Measurements from ENCODE around the gene SLC24A4. TPM values are rescaled to one million over a fixed set of nuclear protein-coding genes. Genes with fewer than 3 reads are reported as not detected.

SLC24A4 gene
- total RNA-seq, 3 donors from 2014 or later (not counting 1 experiment from before 2014, with no cell fraction given): 1.1 to 3.2 (median 2.1) TPM

DNA sequence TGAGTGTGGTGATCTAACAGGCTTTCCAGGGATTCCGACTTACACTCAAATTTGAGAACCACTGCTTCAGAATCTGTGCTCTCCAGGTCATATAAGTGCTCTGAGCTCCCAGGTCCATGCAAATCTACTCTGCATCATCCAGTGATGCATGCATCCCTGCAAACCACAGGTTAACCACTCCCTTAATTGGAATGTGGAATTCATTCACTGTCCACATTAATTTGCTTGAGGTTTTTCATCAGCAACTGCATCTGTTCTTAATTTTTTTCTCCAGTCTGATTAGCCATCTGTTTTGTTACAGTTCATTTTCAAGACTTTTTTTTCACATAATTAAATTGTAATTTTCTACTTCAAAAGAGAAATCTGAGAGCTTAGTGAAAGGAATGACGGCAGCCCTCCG lies 147.2 kb downstream of the SLC24A4 start:
- DNase-seq (no peak), ATAC-seq (no peak)
- Histone ChIP-seq H3K27ac (ENCODE audit: low read length) (no peak overlapping the region), H3K9me3 (ENCODE audit: control insufficient read depth, insufficient read depth, low read length) (peaks cover 7% of the 10 kb centered on the region), H3K36me3 (ENCODE audit: control insufficient read depth, insufficient read depth, low read length) (no peaks in the 10 kb centered on the region), H3K4me1 (ENCODE audit: control insufficient read depth, insufficient read depth, low read length) (peaks cover 3% of the 10 kb centered on the region), H3K27me3 (ENCODE audit: control insufficient read depth, insufficient read depth, low read length) (no peaks in the 10 kb centered on the region), H3K4me3 (ENCODE audit: low read length) (no peak overlapping the region)
- H3K4me1 Mint-ChIP-seq: peaks cover 0 to 9% of the 10 kb centered on the region in 2 donors
- H3K4me3 Mint-ChIP-seq: no peak overlapping the region
- intact Hi-C loops (cut with micrococcal nuclease): no loop called here
- H3K9me3 Mint-ChIP-seq: peaks cover 0 to 3% of the 10 kb centered on the region in 2 donors
- H3K36me3 Mint-ChIP-seq: peaks cover 7% of the 10 kb centered on the region
- H3K27ac Mint-ChIP-seq: no peak overlapping the region
- H3K27me3 Mint-ChIP-seq (ENCODE audit: low read depth in 2 of 2): no peaks in the 10 kb centered on the region
- 95% methylated on average over 1 of the region's 3 CpGs for WGBS (ENCODE audit: insufficient coverage)
- TF ChIP-seq, protein P1, sequence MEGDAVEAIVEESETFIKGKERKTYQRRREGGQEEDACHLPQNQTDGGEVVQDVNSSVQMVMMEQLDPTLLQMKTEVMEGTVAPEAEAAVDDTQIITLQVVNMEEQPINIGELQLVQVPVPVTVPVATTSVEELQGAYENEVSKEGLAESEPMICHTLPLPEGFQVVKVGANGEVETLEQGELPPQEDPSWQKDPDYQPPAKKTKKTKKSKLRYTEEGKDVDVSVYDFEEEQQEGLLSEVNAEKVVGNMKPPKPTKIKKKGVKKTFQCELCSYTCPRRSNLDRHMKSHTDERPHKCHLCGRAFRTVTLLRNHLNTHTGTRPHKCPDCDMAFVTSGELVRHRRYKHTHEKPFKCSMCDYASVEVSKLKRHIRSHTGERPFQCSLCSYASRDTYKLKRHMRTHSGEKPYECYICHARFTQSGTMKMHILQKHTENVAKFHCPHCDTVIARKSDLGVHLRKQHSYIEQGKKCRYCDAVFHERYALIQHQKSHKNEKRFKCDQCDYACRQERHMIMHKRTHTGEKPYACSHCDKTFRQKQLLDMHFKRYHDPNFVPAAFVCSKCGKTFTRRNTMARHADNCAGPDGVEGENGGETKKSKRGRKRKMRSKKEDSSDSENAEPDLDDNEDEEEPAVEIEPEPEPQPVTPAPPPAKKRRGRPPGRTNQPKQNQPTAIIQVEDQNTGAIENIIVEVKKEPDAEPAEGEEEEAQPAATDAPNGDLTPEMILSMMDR (IDR thresholded peaks at IDR 0.05): no peak

DNA sequence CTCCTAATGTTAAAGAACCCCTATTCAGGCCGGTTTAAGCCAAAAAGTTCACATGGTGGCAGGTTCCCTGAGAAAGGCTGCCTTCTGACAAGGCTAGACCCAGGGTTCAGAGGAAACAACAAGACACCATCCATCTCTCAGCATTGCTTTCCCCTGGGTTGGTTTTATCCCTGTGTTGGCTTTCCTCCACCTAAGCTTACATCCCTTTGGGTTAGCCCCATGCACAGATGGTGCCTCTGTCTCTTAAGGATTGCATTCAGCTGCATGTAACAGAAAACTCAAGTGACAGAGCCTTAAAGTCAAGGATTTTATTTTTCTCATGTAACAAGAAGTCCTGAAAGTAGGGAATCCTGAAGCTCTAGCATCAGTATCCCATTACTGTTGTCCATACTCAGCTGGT lies 147.8 kb downstream of the SLC24A4 start:
- peaks cover 7% of the 10 kb centered on the region for H3K36me3 Mint-ChIP-seq
- Histone ChIP-seq H3K27ac (ENCODE audit: low read length) (no peak overlapping the region), H3K4me3 (ENCODE audit: low read length) (no peak overlapping the region), H3K9me3 (ENCODE audit: control insufficient read depth, insufficient read depth, low read length) (peaks cover 7% of the 10 kb centered on the region), H3K27me3 (ENCODE audit: control insufficient read depth, insufficient read depth, low read length) (no peaks in the 10 kb centered on the region), H3K36me3 (ENCODE audit: control insufficient read depth, insufficient read depth, low read length) (no peaks in the 10 kb centered on the region), H3K4me1 (ENCODE audit: control insufficient read depth, insufficient read depth, low read length) (peaks cover 3% of the 10 kb centered on the region)
- intact Hi-C loops (cut with micrococcal nuclease): no loop called here
- no peak for ATAC-seq
- H3K9me3 Mint-ChIP-seq: peaks cover 0 to 3% of the 10 kb centered on the region in 2 donors
- TF ChIP-seq, protein P1 (IDR thresholded peaks at IDR 0.05): no peak
- no peak overlapping the region for H3K27ac Mint-ChIP-seq
- peaks cover 0 to 7% of the 10 kb centered on the region in 2 donors for H3K4me1 Mint-ChIP-seq
- WGBS (ENCODE audit: insufficient coverage): 93% methylated on average over 1 of the region's 1 CpG
- H3K27me3 Mint-ChIP-seq (ENCODE audit: low read depth in 2 of 2): no peaks in the 10 kb centered on the region
- no peak for DNase-seq
- no peak overlapping the region for H3K4me3 Mint-ChIP-seq

GRCh38 chr14:92471919-92472318 lies 149.0 kb downstream of the SLC24A4 start:
- Histone ChIP-seq H3K36me3 (ENCODE audit: control insufficient read depth, insufficient read depth, low read length) (no peaks in the 10 kb centered on the region), H3K27me3 (ENCODE audit: control insufficient read depth, insufficient read depth, low read length) (no peaks in the 10 kb centered on the region), H3K4me1 (ENCODE audit: control insufficient read depth, insufficient read depth, low read length) (peaks cover 3% of the 10 kb centered on the region), H3K9me3 (ENCODE audit: control insufficient read depth, insufficient read depth, low read length) (peaks cover 5% of the 10 kb centered on the region), H3K4me3 (ENCODE audit: low read length) (no peak overlapping the region), H3K27ac (ENCODE audit: low read length) (no peak overlapping the region)
- no peak overlapping the region for H3K27ac Mint-ChIP-seq
- peaks cover 6% of the 10 kb centered on the region for H3K36me3 Mint-ChIP-seq
- TF ChIP-seq, protein P1 (IDR thresholded peaks at IDR 0.05): no peak
- peaks cover 0 to 3% of the 10 kb centered on the region in 2 donors for H3K9me3 Mint-ChIP-seq
- ATAC-seq: no peak
- intact Hi-C loops (cut with micrococcal nuclease): no loop called here
- H3K4me1 Mint-ChIP-seq: peaks cover 0 to 5% of the 10 kb centered on the region in 2 donors
- no peak for DNase-seq
- no peak overlapping the region for H3K4me3 Mint-ChIP-seq
- no peaks in the 10 kb centered on the region for H3K27me3 Mint-ChIP-seq (ENCODE audit: low read depth in 2 of 2)

DNA sequence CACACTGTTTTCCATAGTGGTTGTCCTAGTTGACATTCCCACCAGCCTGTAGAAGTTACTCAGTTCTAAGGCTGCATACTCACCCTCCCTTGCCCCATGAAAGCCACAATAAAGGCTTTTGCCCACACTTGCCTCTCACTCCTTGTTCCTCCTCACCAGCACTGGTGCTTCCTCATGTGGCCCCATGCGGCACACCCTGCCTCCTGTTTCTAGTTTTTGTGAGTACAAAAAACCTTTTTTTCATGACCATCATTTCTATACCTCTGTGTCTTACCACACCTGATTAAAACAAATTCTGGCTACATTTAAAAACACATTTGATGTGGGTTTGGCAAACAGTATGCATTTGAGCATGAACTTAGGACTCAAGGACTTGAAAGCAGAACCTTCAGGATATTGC lies 149.9 kb downstream of the SLC24A4 start:
- Histone ChIP-seq H3K27me3 (ENCODE audit: control insufficient read depth, insufficient read depth, low read length) (no peaks in the 10 kb centered on the region), H3K9me3 (ENCODE audit: control insufficient read depth, insufficient read depth, low read length) (no peaks in the 10 kb centered on the region), H3K4me3 (ENCODE audit: low read length) (no peak overlapping the region), H3K4me1 (ENCODE audit: control insufficient read depth, insufficient read depth, low read length) (peaks cover 3% of the 10 kb centered on the region), H3K36me3 (ENCODE audit: control insufficient read depth, insufficient read depth, low read length) (no peaks in the 10 kb centered on the region), H3K27ac (ENCODE audit: low read length) (no peak overlapping the region)
- DNase-seq (no peak), ATAC-seq (no peak)
- H3K36me3 Mint-ChIP-seq: no peaks in the 10 kb centered on the region
- intact Hi-C loops (cut with micrococcal nuclease): no loop called here
- TF ChIP-seq, protein P1 (IDR thresholded peaks at IDR 0.05): no peak
- 54% methylated on average over 1 of the region's 1 CpG for WGBS (ENCODE audit: insufficient coverage)
- H3K27ac Mint-ChIP-seq: no peak overlapping the region
- H3K4me3 Mint-ChIP-seq: no peak overlapping the region
- H3K9me3 Mint-ChIP-seq: no peaks in the 10 kb centered on the region
- H3K27me3 Mint-ChIP-seq (ENCODE audit: low read depth in 2 of 2): no peaks in the 10 kb centered on the region
- H3K4me1 Mint-ChIP-seq: peaks cover 0 to 5% of the 10 kb centered on the region in 2 donors
